ENCODE results near the gene TMEM234.

The TMEM234 gene

GRCh38 chr1:32208469-32208868 lies 13.7 kb downstream of the TMEM234 start:
- Mint-ChIP-seq H3K4me3 (peak overlapping the region in 2 of 3 experiments; percentile 32 to 40), H3K27me3 (ENCODE audit: low read depth) (no peaks in the 10 kb centered on the region), H3K36me3 (ENCODE audit: low read depth) (no peaks in the 10 kb centered on the region), H3K9me3 (no peaks in the 10 kb centered on the region), H3K4me1 (peaks cover 11% of the 10 kb centered on the region), H3K27ac (peak overlapping the region in 1 of 3 experiments; percentile 48)
- no peak for TF ChIP-seq CTCF (IDR thresholded peaks at IDR 0.05; ENCODE audit: unreplicated experiment in 3 of 3)

- Mint-ChIP-seq H3K36me3 (ENCODE audit: low read depth) (no peaks in the 10 kb centered on the region), H3K9me3 (no peaks in the 10 kb centered on the region), H3K4me3 (peak within 1 kb of the TSS; percentile 92 to 95 (median 94)), H3K4me1 (peaks cover 26% of the 10 kb centered on the region), H3K27ac (peak within 1 kb of the TSS; percentile 51 to 82 (median 80)), H3K27me3 (ENCODE audit: low read depth) (no peaks in the 10 kb centered on the region)
- no peak for TF ChIP-seq CTCF (IDR thresholded peaks at IDR 0.05; ENCODE audit: unreplicated experiment in 3 of 3)
These were observed 16.5 kb downstream of the TMEM234 start, which contains the start of gene IQCC for GRCh38 chr1:32205401-32206370. Gene IQCC, plus strand, starts transcription at chr1:32205671. Its CDS starts 11 bp downstream, at chr1:32205682.

- Mint-ChIP-seq H3K9me3 (no peaks in the 10 kb centered on the region), H3K27ac (peak overlapping the region; percentile 44 to 82 (median 51)), H3K36me3 (ENCODE audit: low read depth) (no peaks in the 10 kb centered on the region), H3K4me1 (peaks cover 31% of the 10 kb centered on the region), H3K4me3 (peak overlapping the region; percentile 92 to 95 (median 94)), H3K27me3 (ENCODE audit: low read depth) (no peaks in the 10 kb centered on the region)
- TF ChIP-seq CTCF (IDR thresholded peaks at IDR 0.05; ENCODE audit: unreplicated experiment in 3 of 3), result no peak
These were observed 17.2 kb downstream of the TMEM234 start for GRCh38 chr1:32204943-32205361.

- H3K27me3 Mint-ChIP-seq (ENCODE audit: low read depth), result no peaks in the 10 kb centered on the region
- TF ChIP-seq CTCF (IDR thresholded peaks at IDR 0.05; ENCODE audit: unreplicated experiment in 3 of 3), result no peak
- peaks cover 45% of the 10 kb centered on the region for H3K4me1 Mint-ChIP-seq
- H3K4me3 Mint-ChIP-seq, result peak overlapping the region; percentile 85 to 93 (median 86)
- peak overlapping the region; percentile 97 to 98 (median 98) for H3K27ac Mint-ChIP-seq
- peaks cover 9% of the 10 kb centered on the region for H3K36me3 Mint-ChIP-seq (ENCODE audit: low read depth)
- H3K9me3 Mint-ChIP-seq, result no peaks in the 10 kb centered on the region
These were observed 20.9 kb downstream of the TMEM234 start for GRCh38 chr1:32201011-32201855.

- TF ChIP-seq CTCF (IDR thresholded peaks at IDR 0.05; ENCODE audit: unreplicated experiment in 3 of 3), result no peak
- Mint-ChIP-seq H3K27ac (peak within 1 kb of the TSS; percentile 97 to 98 (median 98)), H3K27me3 (ENCODE audit: low read depth) (no peaks in the 10 kb centered on the region), H3K4me1 (peaks cover 41% of the 10 kb centered on the region), H3K4me3 (peak within 1 kb of the TSS; percentile 85 to 93 (median 86)), H3K9me3 (no peaks in the 10 kb centered on the region), H3K36me3 (ENCODE audit: low read depth) (peaks cover 11% of the 10 kb centered on the region)
These were observed 21.7 kb downstream of the TMEM234 start, which contains the start of gene CCDC28B for GRCh38 chr1:32200226-32201010. Gene CCDC28B, plus strand, starts transcription at chr1:32200595. Its CDS starts 1,341 bp downstream, at chr1:32201936.
